ENCODE results near the gene GNMT.

Gene GNMT

DNA sequence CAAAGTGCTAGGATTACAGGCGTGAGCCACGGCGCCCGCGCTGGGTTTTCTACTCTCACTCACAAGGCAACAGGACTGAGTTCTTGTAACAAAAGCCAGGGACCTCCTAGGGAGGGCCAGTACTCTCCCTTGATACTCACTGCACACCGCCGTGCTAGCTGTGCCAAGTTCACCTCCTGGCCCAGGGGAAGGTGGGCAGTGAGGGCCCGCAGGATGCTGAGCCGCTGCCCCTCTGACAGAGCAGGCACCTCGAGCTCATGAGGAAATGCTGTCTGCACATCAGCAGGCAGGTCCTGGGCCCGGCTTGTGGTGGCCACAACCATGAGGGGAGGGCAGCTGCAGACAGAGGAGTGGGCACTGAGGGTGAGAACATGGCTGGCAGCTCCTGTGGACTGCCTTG lies 6.7 kb downstream of the GNMT start:
- H3K27ac ChIP-seq = no peak overlapping the region
- TF ChIP-seq, protein P1, sequence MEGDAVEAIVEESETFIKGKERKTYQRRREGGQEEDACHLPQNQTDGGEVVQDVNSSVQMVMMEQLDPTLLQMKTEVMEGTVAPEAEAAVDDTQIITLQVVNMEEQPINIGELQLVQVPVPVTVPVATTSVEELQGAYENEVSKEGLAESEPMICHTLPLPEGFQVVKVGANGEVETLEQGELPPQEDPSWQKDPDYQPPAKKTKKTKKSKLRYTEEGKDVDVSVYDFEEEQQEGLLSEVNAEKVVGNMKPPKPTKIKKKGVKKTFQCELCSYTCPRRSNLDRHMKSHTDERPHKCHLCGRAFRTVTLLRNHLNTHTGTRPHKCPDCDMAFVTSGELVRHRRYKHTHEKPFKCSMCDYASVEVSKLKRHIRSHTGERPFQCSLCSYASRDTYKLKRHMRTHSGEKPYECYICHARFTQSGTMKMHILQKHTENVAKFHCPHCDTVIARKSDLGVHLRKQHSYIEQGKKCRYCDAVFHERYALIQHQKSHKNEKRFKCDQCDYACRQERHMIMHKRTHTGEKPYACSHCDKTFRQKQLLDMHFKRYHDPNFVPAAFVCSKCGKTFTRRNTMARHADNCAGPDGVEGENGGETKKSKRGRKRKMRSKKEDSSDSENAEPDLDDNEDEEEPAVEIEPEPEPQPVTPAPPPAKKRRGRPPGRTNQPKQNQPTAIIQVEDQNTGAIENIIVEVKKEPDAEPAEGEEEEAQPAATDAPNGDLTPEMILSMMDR (IDR thresholded peaks at IDR 0.05) = no peak
- no peak overlapping the region for H3K4me3 ChIP-seq
- DNase-seq (ENCODE audit: low spot score) = no peak

DNA sequence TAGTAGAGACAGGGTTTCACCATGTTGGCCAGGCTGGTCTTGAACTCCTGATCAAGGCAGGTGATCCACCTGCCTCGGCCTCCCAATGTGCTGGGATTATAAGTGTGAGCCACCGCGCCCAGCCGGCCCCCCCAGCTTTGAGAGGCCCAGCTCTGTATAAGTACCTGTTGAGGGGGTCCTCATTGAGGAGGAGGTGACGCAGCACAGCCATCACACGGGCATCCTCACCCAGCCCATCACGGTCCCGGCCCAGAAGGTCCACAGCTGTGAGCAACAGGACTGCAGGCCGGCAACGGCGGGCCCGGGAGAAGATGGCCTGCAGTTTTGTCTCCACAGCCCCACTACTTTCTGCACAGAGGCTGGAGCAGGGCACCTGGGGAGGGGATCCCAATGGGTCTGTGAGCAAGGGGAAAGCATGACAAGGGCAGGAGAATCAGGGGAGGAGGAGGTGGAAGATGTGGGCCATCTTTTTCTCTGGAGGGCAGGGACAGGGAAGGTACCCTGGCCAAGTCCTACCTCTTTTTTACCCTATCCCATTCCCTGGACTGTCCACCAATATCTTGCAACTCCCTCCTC lies 7.7 kb downstream of the GNMT start:
- Histone ChIP-seq H3K27ac (no peak overlapping the region), H3K4me3 (no peak overlapping the region)
- DNase-seq (ENCODE audit: low spot score) = no peak
- TF ChIP-seq, protein P1 (IDR thresholded peaks at IDR 0.05) = no peak

DNA sequence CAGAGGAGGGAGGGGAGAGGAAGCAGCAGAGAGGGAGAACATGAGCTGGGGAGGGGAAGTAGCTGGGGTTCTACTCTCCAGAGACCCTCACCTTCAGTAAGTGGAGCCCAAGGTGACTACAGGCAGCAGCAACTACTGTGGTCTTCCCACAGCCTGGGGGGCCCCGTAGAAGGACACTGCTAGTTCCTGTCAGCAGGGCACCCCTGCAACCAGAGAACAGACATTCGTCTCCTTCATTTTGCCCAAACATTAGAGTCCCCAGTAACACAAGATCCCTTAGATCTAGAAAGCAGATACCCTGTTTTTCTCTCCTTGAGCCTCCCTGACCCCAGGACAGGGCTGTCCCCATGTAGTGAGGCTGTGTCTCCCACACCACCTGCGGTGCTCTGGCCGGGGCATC lies 8.2 kb downstream of the GNMT start:
- Histone ChIP-seq H3K27ac (no peak overlapping the region), H3K4me3 (no peak overlapping the region)
- DNase-seq (ENCODE audit: low spot score) = no peak
- TF ChIP-seq, protein P1 (IDR thresholded peaks at IDR 0.05) = no peak

DNA sequence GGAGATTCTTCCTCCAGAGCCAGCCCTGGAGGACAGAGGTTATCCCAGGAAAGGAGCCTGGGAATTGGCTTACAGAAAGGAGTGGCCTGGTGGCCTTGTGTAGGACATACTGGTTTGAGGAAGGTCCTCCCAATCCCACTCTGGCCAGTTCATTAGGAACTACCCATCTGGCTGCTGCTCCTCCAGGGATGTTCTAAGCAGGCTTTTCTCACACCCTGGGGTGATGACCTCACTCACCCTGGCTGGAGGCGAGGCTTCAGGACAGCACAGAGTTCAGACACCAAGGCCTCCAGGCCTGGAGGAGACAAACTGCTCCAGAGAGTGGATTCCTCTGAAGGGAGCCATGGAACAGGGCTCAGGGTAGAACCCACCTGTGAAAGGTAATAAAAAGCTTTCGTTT lies 8.9 kb downstream of the GNMT start:
- TF ChIP-seq, protein P1 (IDR thresholded peaks at IDR 0.05) = no peak
- Histone ChIP-seq H3K4me3 (no peak overlapping the region), H3K27ac (no peak overlapping the region)
- no peak for DNase-seq (ENCODE audit: low spot score)

DNA sequence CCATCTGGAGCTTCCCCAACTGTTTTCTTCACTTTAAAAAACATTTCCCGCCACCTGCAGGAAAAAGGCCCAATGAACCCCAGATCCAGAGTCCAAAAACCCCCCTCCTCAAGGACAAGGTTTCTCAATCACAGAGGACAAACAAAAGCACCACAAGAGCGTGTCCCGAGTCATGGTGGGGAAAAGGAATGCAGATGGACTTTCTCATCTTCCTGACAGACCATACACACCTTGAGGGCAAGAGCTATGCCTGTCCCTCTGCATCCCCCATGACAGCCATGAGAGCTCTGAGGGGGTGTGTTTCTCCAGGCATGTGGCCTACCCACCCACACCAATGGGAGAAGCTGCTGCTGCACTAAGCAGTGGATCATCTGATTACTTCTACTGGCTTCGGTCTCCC lies 9.4 kb downstream of the GNMT start:
- Histone ChIP-seq H3K27ac (no peak overlapping the region), H3K4me3 (no peak overlapping the region)
- TF ChIP-seq, protein P1 (IDR thresholded peaks at IDR 0.05) = no peak
- DNase-seq (ENCODE audit: low spot score) = no peak

DNA sequence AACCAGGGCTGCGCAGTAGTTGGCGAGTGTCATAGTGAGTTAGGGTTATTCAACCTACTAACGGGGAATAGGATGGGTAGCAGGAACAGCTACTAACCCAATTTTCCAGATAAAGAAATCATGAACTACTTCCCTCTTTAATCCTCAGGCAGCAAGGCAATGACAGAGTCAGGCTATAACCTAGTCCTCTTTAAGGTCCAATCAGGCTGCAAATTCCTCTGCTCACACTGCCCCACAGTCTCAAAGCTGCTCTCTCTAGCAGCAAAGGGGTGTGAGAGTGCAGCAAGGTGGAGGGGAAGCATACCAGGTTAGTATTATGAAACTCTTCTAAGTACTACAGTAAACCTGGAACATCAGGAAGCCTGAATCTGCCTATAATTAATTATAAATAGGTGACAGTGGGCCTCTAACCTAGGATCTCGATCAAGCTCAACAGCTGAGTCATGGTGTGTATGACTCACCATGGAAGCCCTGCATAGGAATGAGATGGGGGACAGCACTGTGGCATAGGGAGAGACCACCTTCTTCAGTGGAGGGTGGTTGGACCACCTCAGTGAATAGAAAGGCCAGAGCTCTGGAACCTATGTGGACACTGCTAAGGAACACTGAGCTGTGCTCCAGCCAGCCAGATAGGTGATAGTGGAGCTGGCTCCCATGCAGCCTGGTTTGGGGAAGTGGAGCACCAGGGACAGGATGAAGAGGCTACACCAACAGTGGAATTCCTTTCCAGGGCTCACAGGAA lies 10.5 kb downstream of the GNMT start:
- Histone ChIP-seq H3K4me3 (no peak overlapping the region), H3K27ac (no peak overlapping the region)
- TF ChIP-seq, protein P1 (IDR thresholded peaks at IDR 0.05) = no peak
- no peak for DNase-seq (ENCODE audit: low spot score)

DNA sequence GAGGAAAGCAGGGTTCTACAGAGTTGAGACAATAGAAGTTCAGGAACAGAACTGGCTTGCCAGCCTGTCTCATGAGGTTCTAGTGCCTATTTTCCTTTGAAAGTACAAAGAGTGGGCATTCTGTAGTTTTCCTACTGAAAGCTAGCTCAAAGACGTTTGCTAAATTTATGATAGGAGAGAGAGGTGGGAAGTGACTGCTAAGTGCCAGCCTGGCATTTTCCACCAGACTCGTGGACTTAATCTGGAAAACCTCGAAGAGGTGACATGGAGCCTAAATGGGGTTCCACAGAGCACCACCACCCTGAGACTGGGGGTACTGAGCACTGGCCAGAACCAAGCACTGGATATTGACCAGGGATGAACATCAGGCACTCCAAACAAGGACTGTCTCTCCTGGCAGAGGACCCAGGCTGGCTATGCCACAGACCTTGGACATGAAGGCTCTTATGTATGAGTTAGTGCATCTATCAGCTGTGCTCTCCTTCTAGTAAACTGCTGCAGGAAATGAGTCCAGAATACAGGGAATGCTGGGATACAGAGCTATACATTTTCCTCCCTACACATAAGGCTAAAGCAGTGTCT lies 11.3 kb downstream of the GNMT start:
- TF ChIP-seq, protein P1 (IDR thresholded peaks at IDR 0.05) = no peak
- Histone ChIP-seq H3K27ac (no peak overlapping the region), H3K4me3 (no peak overlapping the region)
- DNase-seq (ENCODE audit: low spot score) = no peak

All from coronary artery (tissue), 2 donors.